HepG2 (cell line): ENCODE results near the gene PSD. TPM values are rescaled to one million over a fixed set of nuclear protein-coding genes. Genes with fewer than 3 reads are reported as not detected.

Experiments used
- E2F1 ChIP-seq: sonication (generic); formaldehyde crosslinking; IDR thresholded peaks from 2 replicates; pipeline ENCODE4 v1.5.0; 2020; ENCODE audit warnings: missing genetic modification reagents
- EP300 ChIP-seq, 3 experiments: sonication (generic) in 1 of 3; formaldehyde crosslinking in 1 of 3; IDR thresholded peaks; 2 replicates each; pipeline versions ENCODE4 v1.5.1 to v1.6.1; 2011 to 2020; ENCODE audit warnings: low read depth in 2 of 3, low read length in 2 of 3, borderline replicate concordance in 1 of 3, improper control_type of control experiment in 1 of 3, mild to moderate bottlenecking in 1 of 3, missing genetic modification reagents in 1 of 3, moderate library complexity in 1 of 3
- FLYWCH1 ChIP-seq: sonication (generic); formaldehyde crosslinking; IDR thresholded peaks from 2 replicates; pipeline ENCODE4 v1.8.1; 2023; ENCODE audit warnings: mild to moderate bottlenecking, missing genetic modification reagents
- FOXP4 ChIP-seq: sonication (generic); formaldehyde crosslinking; IDR thresholded peaks from 2 replicates; pipeline ENCODE4 v1.4.0; 2020; ENCODE audit warnings: missing genetic modification reagents
- GATAD1 ChIP-seq: IDR thresholded peaks from 2 replicates; pipeline ENCODE4 v1.6.1; 2016; ENCODE audit warnings: missing genetic modification reagents, missing compliant biosample characterization
- MXI1 ChIP-seq: IDR thresholded peaks from 3 replicates; pipeline ENCODE4 v1.6.1; 2012; ENCODE audit warnings: low read depth, low read length, inconsistent platforms, borderline replicate concordance
- SAP130 ChIP-seq: IDR thresholded peaks from 2 replicates; pipeline ENCODE4 v1.6.1; 2016; ENCODE audit warnings: low read depth
- TCF12 ChIP-seq, 2 experiments: fragments of 450-650 bp in 1 of 2; sonication (generic) in 1 of 2; formaldehyde crosslinking in 1 of 2; IDR thresholded peaks; 2 replicates each; pipeline versions ENCODE4 v1.6.1 to v1.8.0; 2017 to 2022; ENCODE audit warnings: antibody characterized with exemption in 1 of 2, mild to moderate bottlenecking in 1 of 2, missing genetic modification reagents in 1 of 2, moderate library complexity in 1 of 2
- TFDP2 ChIP-seq: sonication (generic); formaldehyde crosslinking; IDR thresholded peaks from 2 replicates; pipeline ENCODE4 v1.4.0; 2020; ENCODE audit warnings: missing genetic modification reagents
- THAP8 ChIP-seq: sonication (generic); formaldehyde crosslinking; IDR thresholded peaks from 2 replicates; pipeline ENCODE4 v1.5.1; 2020; ENCODE audit warnings: missing genetic modification reagents, mild to moderate bottlenecking, borderline replicate concordance
- THAP9 ChIP-seq: sonication (generic); formaldehyde crosslinking; IDR thresholded peaks from 2 replicates; pipeline ENCODE4; 2020; ENCODE audit warnings: missing genetic modification reagents, mild to moderate bottlenecking, borderline replicate concordance
- USF2 ChIP-seq, 2 experiments: sonication (generic) in 1 of 2; formaldehyde crosslinking in 1 of 2; IDR thresholded peaks; 2 replicates each; pipeline versions ENCODE4 v1.5.1 to v1.6.1; 2011 to 2020; ENCODE audit warnings: borderline replicate concordance in 1 of 2, low read depth in 1 of 2, low read length in 1 of 2, mild to moderate bottlenecking in 1 of 2, missing genetic modification reagents in 1 of 2, moderate library complexity in 1 of 2
- ZBTB8A ChIP-seq: sonication (generic); formaldehyde crosslinking; IDR thresholded peaks from 2 replicates; pipeline ENCODE4 v1.4.0; 2020; ENCODE audit warnings: mild to moderate bottlenecking, low read depth, missing genetic modification reagents, borderline replicate concordance
- ZNF224 ChIP-seq: sonication (generic); formaldehyde crosslinking; IDR thresholded peaks from 2 replicates; pipeline ENCODE4 v1.5.0; 2020; ENCODE audit warnings: mild to moderate bottlenecking, missing genetic modification reagents
- ZSCAN29 ChIP-seq: sonication (generic); formaldehyde crosslinking; conservative IDR thresholded peaks from 2 replicates; pipeline ENCODE4 v1.4.0; 2020; ENCODE audit warnings: mild to moderate bottlenecking, missing genetic modification reagents
- polyA plus RNA-seq, 8 experiments: library from polyadenylated mRNA; depleted of rRNA in 3 of 8; stranded (reverse) in 7 of 8; unstranded in 1 of 8; fragments of >200 nt; fragmentation: Illumina TruSeq in 4 of 8; extraction: Trizol in 4 of 8; gene quantifications; 2 replicates each; pipeline versions ENCODE4 v1.2.1 to v1.2.3, GENCODE V29; 2011 to 2016; ENCODE audit warnings: low read depth in 4 of 8, missing spikeins in 1 of 8, mixed read lengths in 1 of 8; ENCODE audit not compliant: insufficient read depth in 1 of 8
- total RNA-seq, 5 experiments: library from RNA; depleted of rRNA; stranded (reverse); fragments of >200 nt; fragmentation: Illumina TruSeq; extraction: Trizol; gene quantifications; 2 replicates each; pipeline ENCODE4 v1.2.3, GENCODE V29; 2016; ENCODE audit warnings: low read depth in 1 of 5

The PSD gene
- total and polyA plus RNA-seq, 2 of the 13 experiments (the other 11 are each of a cell fraction or from before 2014, with no cell fraction given): 0.35 to 0.58 TPM

GRCh38 chr10:102461187-102462054, 42.8 kb upstream of the PSD start (continued):
- TF ChIP-seq EP300 (IDR thresholded peaks at IDR 0.05; ENCODE audit: low read depth in 2 of 2, low read length in 2 of 2) (peak in 1 of 2 experiments; percentile 4; a peak in 1 of 4 replicates), EP300 (CRISPR knock-in tag; IDR thresholded peaks at IDR 0.05; ENCODE audit: borderline replicate concordance) (no peak), TFDP2 (CRISPR knock-in tag) (peak; percentile 88), SAP130 (peak; percentile 62), ZNF224 (0 out of 2 replicates have a peak, but pooled peaks have one; percentile 53), THAP9 (peak; percentile 81; the same call in 1 of the 2 replicates), FOXP4 (no peak), GATAD1 (CRISPR knock-in tag) (peak; percentile 68), TCF12 (IDR thresholded peaks at IDR 0.05) (no peak), TCF12 (CRISPR knock-in tag; IDR thresholded peaks at IDR 0.05) (no peak), USF2 (IDR thresholded peaks at IDR 0.05; ENCODE audit: low read depth, low read length) (peak; percentile 57), USF2 (CRISPR knock-in tag; IDR thresholded peaks at IDR 0.05; ENCODE audit: borderline replicate concordance) (peak; percentile 89; the same call in 1 of the 2 replicates), THAP8 (no peak), E2F1 (CRISPR knock-in tag) (peak; percentile 65; the same call in 1 of the 2 replicates), MXI1 (peak; percentile 70; the same call in 1 of the 3 replicates), FLYWCH1 (CRISPR knock-in tag) (no peak), ZBTB8A (CRISPR knock-in tag) (no peak), ZSCAN29 (CRISPR knock-in tag) (0 out of 2 replicates have a peak, but pooled peaks have one; percentile 33)
